NCI-H1092 (cell line): ENCODE measurements around the gene LBHD1.
A peak's percentile ranks its signal among the peaks of the same experiment; 100 is the strongest.
"Not testable (repeated sequence)": the region's sequence is repeated elsewhere in the genome, so short reads cannot be mapped to it uniquely, and the experiment has no call there.

ENCODE experiments used
- DNase-seq: peaks from one replicate; lab custom pipeline; 2025; lab: John Stamatoyannopoulos, UW

Gene LBHD1

GRCh38 chr11:62671608-62672389, at the start of gene LBHD1, which contains the start of gene UQCC3:
TSS of gene LBHD1 (minus strand) at chr11:62672267. CDS start at chr11:62670031, 2,236 bp downstream.
TSS of gene UQCC3 (plus strand) at chr11:62671673. CDS start at chr11:62671746, 73 bp downstream.
- DNase-seq, result peak; percentile 77

- DNase-seq, result no peak
These were observed 47.4 kb upstream of the LBHD1 start for GRCh38 chr11:62719302-62719978.

GRCh38 chr11:62716816-62717215, 44.7 kb upstream of the LBHD1 start:
- no peak for DNase-seq

GRCh38 chr11:62716206-62716605, 44.1 kb upstream of the LBHD1 start:
- DNase-seq, result no peak

DNA sequence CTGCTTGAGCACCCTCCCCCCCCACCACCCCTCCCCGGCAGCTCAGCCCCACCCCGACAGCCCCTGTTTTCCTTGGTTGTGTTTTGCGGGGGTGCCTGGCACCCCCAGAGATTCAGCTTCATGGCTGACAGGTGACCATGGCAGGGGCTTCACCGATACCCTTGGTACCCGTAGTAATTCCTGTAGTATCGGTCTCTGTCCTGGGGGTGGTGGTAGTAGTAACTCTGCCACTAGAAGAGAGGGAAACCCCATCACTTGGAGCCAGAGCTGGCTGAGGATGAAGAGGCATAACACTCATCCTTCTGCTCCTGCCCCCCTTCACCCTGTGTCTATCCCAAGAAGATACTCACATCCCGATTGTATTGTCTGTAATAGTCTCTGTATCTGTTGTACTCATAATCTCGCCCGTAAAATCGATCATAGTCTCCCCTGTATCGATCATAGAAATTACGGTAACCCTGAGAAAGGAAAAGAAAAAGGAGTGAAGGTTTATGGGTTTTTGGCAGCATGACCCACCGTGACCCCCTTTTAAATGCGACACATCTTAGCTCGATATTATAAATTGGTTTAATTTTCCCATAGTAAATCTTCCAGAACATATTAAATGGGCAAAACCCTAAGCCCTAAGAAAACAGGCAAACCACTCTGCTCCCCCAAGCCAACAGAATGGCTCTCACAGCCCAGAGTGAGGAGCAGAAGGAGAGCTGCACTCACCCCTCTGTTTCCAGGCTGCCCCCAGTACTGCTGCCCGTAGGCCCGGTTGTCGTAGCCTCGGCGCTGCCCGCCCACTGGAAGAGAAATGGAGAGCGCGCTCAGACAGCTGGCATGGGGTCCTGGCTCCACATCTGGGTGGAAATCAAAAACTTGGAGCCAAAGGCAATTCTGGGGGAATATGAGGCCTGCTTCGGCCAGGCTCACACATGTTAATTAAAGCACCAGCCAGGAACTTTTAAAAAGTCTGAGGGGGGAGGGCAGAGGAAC, 43.4 kb upstream of the LBHD1 start:
- DNase-seq, result no peak

DNA sequence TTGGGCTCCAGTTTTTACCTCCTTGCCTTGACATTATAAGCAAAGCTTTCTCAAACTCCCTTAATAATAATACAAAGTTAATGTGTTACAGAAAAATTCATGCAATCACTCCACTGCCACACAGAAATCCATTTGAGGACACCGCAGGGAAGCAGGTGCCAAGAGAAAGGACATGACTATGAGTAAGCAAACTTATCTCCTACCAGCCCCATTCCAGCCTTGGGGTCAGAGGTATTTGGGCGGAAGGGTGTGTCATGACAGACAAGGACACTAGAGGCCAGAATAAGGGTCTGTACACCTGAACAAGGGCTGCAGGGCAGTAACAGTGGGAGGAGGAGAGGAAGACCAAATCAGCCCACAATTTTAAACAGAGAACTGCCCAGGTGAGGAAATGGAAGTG, 41.3 kb upstream of the LBHD1 start:
- DNase-seq, result no peak

DNA sequence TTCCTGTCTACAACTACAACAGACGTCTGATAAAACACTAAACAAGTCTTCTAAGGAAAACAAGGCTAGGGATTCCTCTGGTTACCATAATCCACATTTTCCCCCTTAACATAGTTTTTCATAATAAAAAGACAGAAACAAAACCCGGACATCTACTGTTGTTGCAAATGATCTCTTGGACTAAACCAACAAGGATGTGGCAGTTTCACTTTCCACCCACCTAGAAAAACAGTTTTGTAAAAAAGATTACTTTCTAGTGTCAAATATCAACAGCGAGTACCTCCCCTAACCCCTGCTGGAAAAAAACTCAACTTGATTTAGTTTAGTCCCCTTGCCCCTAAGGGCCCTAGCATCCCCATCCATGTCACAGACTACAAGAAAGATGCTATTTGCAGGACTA, 40.8 kb upstream of the LBHD1 start:
- DNase-seq, result no peak

DNA sequence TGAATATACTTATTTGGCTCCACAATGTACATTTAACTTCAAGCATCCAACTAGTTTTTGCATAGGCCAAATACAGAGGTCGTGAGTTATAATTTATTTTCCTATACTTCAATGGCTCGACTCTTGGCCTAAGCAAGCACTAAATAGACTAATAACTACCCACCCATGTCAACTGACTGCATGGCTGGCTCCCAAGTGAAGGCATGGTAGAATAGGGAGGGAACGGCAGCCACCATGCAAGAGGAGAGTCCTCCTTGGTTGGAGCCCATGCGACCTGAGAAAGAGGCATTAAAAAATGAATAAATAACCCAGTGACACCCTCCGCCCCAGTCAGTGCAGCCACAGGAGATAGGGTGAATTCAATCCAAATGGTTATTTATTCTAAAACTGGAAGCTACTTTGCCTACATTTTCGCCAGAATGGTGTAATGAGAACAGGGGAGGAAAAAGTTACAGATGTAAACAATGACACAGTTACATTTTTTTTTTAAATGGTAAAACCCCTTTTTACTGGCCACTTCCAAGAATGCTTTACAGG, 40.3 kb upstream of the LBHD1 start:
- DNase-seq, result no peak

DNA sequence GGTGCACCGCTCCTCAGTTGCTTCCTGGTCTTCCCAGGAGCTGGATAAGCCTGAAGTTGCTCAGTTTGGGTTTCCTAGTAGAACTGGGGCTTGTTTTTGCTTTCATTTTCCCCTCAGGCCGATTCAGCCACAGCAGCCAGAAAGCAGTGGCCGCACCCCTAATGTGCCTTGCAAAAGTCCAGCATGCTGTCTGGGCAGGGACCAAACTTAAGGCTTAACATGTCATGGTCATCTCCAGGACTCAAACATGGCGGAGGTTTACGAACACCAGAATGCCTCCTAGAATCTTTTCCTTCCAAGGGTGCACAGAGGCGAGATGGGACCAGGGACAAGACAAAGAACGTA, 37.9 kb upstream of the LBHD1 start:
- no peak for DNase-seq

DNA sequence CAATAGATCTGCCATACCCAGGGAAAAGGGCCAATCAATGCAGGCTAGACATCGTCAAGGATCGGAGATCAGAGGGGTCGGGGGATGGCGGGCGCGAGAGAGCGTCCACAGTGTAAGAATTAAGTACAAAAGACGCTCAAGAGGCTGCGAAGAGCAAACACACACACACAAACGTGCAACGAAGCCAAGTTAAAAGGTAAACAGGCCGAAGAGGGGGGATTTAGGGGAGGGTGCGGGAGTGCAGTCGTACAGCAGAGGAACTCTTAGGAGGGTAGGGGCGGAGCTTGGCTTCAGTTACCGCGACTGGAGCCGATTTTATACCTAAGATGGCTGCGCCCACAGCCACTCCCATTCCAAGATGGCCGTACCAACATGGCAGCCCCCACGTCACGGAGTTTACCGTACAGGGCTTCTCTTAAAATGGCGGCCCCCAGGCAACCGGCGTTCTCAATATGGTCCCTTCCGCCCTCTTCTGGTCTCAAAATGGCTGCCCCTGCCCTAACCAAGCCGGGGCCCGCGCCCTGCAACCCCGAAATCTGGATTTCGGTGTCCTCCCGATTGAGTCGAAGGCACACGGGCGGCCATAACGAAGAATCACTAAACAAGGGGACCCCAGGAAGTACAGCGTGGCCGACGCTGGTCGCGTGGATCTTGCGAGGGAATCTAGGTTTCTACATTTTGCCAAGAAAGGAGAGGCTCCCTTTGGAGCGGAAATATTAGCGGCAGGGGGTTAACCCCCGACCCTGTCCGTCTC, 37.4 kb upstream of the LBHD1 start:
- peak; percentile 99 for DNase-seq

- no peak for DNase-seq
These were observed 36.7 kb upstream of the LBHD1 start for GRCh38 chr11:62708793-62709192.

- no peak for DNase-seq
These were observed 36.3 kb upstream of the LBHD1 start for GRCh38 chr11:62708392-62708791.

DNA sequence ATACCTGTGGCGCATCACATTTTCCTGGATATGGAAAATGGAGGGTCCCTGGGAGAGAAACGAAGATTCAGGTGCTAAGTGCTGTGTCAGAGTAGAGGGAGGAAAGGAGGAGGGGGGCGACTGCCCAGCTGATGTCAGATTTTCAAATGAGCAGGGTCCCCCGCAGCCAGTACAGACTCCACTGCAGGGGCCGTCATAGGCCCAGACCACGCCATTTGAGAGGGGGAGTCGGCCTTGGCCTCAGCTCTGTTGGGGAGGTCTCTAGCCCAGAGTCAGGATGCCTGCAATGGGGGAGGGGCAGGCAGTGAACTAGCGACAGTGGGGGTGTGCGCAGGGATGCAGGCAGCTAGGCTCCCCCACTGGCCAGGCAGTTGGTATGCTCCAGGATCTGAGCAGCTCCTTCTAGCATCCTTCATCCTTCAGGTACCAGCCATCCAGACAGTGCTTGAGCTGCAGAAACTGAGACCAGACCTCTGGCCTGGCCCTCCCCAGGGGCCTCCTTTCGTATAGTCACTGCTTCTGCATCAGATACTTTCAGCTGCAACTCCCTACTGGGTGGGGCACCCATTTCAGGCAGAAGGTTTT, 35.3 kb upstream of the LBHD1 start, which contains the start of the genes BSCL2 and GNG3:
Gene BSCL2 (minus strand): TSS at position 148 of the 585 bp plus-strand sequence. CDS start 229 bp downstream, outside the sequence.
Gene GNG3 (plus strand): TSS at position 400 of the 585 bp plus-strand sequence. CDS start 620 bp downstream, outside the sequence.
- no peak for DNase-seq

DNA sequence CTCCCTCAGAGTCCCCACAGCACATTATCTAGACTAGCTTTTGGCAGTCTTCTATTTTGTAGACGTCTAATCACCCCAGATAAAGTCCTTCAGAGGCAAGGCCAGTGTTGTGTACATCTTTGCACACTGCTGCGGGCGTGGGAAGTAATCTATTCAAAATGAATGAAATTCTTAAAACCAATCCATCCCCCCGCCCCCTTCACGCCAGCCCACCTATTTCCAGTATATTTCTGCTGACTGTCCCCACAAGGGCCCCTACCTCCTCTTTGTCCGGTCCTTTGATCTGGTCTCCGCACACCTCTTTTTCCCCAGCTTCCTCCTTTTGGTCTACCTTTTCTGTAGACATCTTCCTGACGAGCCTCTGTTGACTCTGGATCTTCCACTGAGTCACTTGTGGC, 34.8 kb upstream of the LBHD1 start:
- no peak for DNase-seq

DNA sequence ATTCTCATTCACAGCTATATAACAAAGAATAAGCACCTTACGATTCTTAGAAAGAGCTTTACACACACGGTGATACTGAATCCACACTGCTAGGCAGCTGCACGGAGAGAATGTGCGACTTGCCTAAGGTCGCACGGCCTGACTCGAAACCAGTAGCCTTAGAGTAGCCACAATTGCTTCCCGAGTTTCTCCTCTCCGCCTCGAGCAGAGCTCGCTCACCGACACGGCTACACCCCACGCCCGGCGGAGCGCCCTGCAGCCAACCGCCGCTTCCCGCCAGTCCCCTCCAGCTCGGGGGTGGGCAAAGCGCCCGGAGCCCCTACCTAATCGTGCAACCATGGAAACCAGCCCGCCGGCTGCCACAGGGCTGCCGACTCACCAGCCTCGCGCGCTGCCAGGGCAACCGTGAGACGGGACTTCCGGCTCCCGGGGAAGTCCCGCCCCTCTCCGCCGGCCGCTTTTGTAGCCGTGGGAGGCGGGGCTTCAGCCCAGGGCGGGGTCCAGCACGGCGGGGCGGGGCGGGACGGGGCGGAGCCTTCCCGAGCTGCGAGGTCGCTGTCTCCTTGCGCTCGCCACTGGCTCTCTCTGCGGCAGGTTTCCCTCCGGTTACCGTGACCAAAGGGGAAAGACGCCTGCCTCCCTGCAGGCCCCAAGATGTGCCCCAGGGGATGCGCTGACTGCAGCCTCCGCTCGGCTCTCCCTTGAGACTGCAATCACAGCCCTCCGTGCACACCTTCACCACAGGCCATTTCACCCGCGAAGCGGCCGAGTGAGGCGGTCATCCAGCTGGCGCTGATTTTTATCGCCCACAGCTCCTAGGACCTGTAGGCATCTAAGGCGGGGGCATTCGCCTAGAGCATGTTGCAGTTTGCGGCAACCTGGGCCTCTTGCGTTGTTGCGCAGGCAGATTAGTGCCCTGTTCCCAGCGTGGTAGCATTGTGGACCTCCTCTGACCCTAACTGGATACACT, 34.1 kb upstream of the LBHD1 start:
- peak; percentile 99 for DNase-seq

- no peak for DNase-seq
These were observed 33.3 kb upstream of the LBHD1 start for GRCh38 chr11:62705413-62705812.

DNA sequence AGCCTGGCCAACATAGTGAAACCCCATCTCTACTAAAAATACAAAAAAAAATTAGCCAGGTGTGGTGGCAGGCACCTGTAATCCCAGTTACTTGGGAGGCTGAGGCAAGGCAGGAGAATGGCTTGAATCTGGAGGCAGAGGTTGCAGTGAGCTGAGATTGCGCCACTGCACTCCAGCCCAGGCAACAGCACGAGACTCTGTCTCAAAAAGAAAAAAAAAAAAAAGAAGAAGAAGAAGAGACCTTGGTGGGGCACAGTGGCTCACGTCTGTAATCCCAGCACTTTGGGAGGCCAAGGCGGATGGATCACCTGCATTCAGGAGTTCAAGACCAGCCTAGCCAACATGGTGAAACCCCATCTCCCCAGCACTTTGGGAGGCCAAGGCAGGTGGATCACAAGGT, 31.9 kb upstream of the LBHD1 start:
- DNase-seq, result not testable (repeated sequence)

- no peak for DNase-seq
These were observed 30.2 kb upstream of the LBHD1 start for GRCh38 chr11:62702246-62702645.

- peak; percentile 75 for DNase-seq
These were observed 22.5 kb upstream of the LBHD1 start for GRCh38 chr11:62694455-62695167.
